Frontal cortex (tissue), 4 donors: ENCODE results near the gene RAB23. TPM values are rescaled to one million over a fixed set of nuclear protein-coding genes. Genes with fewer than 3 reads are reported as not detected.

Source experiments
- DNase-seq, 2 donors: peaks; one replicate each; pipeline ENCODE4 v3.0.0; 2012; ENCODE audit warnings: low spot score in 2 of 2
- FAIRE-seq: peaks from 2 replicates; lab custom pipeline; 2012; peaks lifted over from hg19 to GRCh38; lab: Jason Lieb, UNC
- total RNA-seq: library from RNA; depleted of rRNA; stranded (reverse); fragments of >200 nt; gene quantifications from one replicate; pipeline ENCODE4 v1.2.3, GENCODE V29; 2014
- donor health status: control.
- donor health status: control.
- donor health status: control.

Gene RAB23
- total RNA-seq, result 34.2 TPM

DNA sequence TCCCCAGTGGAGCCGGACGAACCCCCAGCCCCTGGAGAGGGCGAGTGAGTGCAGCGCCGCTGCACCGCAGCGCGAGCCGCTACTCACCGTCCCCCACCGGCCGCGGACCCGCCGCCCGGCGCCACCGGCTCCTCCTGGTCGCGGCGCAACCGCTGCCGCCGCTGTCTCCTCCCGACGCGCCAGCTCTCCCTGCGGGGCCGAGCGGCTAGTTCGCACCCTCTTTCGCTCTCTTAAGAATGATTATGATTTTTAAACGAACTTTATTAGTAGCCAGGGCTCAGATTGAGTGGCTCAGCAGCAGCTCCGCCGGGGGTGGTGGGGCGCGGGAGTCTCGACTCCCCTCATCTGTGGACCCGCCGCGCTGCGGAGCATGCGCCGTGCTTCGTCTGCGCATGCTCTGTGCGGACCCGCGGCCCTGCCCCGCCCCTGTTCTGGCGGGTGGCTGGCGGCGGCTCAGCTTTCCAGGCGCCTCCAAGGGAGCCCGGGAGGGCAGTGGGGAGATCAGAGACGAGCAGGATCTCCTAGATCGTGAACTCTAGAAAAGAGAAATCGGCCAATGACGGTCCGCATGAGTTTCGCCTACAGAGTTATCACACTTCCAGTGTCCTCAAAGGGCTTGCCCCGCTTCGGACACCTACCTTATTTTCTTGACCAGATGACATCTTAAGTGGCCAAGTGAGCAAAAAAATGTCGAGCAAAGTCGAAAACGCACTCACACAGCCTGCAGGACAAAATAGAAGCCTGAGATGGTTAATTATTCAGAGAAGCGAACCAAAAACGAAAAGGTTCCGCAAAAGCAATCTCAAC, at the start of gene RAB23:
RAB23 (minus strand) TSS at position 372 of the 807 bp plus-strand sequence. CDS start 11,927 bp downstream, outside the sequence.
- DNase-seq, result peak; percentile 83 to 84
- no peak for FAIRE-seq

DNA sequence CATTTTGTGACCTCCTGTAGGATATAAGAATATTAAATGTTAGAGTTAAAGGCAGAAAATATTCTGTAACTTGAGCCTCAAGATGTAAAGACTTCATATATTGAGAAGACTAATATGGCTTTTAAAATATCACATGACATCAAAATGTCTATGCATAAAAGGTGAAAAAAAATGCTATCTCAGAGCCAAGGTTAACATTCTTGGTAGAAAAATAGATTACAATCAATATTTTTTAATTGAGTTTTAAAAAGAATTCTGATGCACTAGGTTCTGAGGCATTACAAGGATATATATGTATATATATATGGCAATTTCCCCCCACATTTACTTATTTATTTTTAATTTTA, 46.2 kb upstream of the RAB23 start:
- DNase-seq (no peak), FAIRE-seq (no peak)

GRCh38 chr6:57267586-57268293, 45.6 kb upstream of the RAB23 start:
- no peak for FAIRE-seq
- no peak for DNase-seq

- FAIRE-seq (no peak), DNase-seq (no peak)
Observed at GRCh38 chr6:57265755-57266221, 43.7 kb upstream of the RAB23 start.

GRCh38 chr6:57263739-57264138, 41.6 kb upstream of the RAB23 start:
- DNase-seq, result no peak
- FAIRE-seq, result no peak

DNA sequence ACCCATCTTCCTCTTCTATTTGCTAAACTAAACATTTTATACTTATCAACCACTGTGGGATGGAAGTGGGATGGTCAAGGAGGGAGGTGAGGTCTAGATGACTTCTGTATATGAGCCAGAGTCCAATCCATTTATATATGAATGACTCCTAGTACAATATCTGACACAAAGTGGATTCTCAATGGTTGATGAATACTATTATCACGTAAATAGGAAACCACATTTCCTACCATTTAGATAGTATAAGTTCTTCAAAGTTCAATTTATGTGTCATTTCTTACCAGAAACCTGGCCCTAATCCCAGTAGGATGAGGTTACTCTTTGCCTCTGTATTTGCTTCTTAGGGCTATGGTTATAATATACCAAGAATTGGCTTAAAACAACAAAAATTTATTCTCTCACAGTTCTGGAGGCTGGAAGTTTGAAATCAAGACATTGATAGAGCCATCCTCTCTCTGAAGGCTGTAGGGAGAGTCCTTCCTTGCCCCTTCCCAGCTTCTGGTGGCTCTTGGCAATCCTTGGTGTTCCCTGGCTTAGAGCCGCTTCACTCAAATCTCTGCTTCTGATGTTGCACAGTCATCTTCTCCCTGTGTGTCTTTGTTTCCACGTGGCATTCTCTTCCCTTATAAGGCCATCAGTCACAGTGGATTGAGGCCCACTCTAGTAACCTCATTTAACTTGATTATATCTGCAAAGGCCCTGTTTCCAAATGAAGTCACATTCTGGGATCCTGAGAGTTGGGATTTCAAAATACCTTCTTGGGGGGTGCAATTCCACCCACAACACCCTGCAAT, 41.0 kb upstream of the RAB23 start:
- FAIRE-seq (no peak), DNase-seq (no peak)

DNA sequence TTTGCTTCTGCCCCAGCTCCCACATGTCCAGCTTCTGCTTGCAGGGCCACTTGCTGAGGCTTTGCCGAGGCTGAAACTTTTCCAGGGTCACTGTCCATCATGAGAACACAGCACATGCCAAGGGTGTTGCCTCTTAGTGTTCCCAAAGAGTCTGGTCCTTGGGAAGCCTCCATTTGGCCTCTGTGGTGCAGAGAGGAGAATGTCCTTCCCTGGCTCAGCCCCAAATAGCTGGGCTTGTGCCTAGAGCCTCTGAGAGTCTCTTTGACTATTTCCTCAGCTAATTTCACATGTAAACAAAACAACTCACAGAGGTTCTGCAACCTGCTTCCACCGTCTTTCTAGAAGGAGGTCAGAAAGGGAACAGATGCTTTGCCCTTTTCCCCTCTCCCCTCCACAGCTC, 40.4 kb upstream of the RAB23 start:
- FAIRE-seq (no peak), DNase-seq (no peak)

- FAIRE-seq (no peak), DNase-seq (no peak)
Observed at GRCh38 chr6:57261926-57262325, 39.8 kb upstream of the RAB23 start.

DNA sequence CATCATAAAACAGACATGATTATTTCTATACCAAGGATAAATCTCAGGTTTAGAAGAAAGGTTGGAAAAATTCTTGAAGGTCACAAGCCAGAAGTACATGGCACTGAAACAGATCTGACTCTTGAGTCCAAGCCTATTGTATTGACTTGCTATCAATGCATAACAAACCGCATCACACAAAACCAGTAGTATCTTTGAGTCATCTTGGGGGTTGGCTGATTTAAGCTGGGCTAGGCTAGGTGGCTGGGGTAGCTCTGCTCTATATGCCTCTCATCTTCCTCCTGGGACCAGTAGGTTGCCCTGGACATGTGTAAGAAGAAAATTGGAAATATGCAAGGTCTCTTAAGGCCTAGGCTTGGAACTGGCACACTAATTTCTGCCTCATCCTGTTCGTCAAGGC, 37.0 kb upstream of the RAB23 start:
- DNase-seq, result no peak
- no peak for FAIRE-seq

GRCh38 chr6:57257911-57258541, 35.9 kb upstream of the RAB23 start:
- no peak for DNase-seq
- FAIRE-seq, result no peak

DNA sequence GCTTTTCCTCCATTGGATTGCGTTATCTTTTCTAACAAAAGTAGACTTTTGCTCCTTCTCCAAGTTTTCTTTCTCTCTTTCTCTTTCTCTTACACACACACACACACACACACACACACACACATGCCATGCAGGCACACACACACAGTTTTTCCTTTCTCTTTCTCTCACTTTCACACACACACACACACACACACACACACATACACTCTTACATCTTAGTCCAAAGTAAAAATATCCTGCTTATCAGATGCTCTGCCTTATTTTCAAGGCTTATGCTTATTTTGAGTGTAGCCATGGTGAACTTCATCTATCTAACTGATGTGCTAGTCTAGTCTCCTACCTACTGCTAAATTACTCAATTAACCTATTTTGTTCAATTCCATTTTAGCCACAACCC, 34.4 kb upstream of the RAB23 start:
- FAIRE-seq, result no peak
- DNase-seq, result no peak

- no peak for DNase-seq
Observed at GRCh38 chr6:57255451-57256169, 33.5 kb upstream of the RAB23 start.

DNA sequence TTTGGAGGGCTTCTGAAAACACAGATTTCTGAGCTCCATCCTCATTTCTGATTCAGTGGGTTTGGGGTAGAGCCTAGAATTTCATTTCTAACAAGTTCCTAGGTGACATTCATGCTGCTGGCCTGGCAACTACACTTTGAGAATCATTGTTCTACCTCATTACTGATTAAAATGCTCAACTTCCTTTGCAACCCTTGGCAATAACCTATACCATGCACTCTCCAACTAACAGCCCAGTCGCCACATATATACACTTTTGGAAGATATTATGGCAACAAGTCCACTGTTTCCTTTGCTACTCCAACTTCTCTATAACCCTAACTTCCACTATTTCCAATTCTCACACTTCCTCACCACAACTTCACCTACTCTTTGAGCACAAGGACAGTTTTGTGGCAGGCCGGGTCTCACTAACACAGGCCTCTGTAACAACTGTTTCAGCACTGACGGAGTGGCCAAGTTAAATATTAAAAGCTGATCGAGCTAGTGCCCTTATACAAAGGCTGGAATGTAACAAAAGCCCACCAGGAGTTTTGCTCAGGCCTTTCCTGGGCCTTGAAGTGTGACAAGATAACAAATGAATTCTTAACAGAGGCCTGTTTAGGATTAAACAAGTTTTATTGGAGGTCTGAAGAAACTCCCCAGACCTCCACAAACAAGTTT, 32.1 kb upstream of the RAB23 start:
- no peak for FAIRE-seq
- no peak for DNase-seq

More at GRCh38 chr6:57255451-57256169, 33.5 kb upstream of the RAB23 start:
- no peak for FAIRE-seq

- DNase-seq, result no peak
- FAIRE-seq, result no peak
Observed at GRCh38 chr6:57252975-57253374, 30.9 kb upstream of the RAB23 start.

GRCh38 chr6:57252137-57252536, 30.0 kb upstream of the RAB23 start:
- FAIRE-seq (no peak), DNase-seq (no peak)

DNA sequence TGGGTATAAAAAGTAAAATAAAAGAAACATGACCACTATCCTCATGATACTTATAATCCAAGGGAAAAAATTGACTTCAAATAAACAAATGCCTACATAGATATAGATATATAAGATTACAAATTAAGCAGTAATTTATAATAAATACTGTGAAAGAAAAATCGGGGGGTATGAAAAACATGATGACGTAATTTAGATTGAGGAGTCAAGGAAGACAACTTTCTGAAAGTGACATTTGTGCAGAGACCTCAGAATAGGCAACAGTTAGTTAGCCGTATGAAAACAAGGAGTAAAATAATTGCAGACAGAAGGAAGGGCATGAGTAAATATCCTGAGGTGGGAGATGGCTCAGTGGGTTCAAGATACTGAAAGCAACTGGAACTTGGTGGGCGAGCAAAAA, 28.2 kb upstream of the RAB23 start:
- DNase-seq, result no peak
- no peak for FAIRE-seq

GRCh38 chr6:57248311-57248895, 26.3 kb upstream of the RAB23 start:
- DNase-seq (no peak), FAIRE-seq (no peak)

GRCh38 chr6:57247603-57248002, 25.5 kb upstream of the RAB23 start:
- DNase-seq (no peak), FAIRE-seq (no peak)

- DNase-seq, result no peak
- FAIRE-seq, result no peak
Observed at GRCh38 chr6:57246307-57246706, 24.2 kb upstream of the RAB23 start.
